ENCODE measurements around the gene EPB41L2. TPM values are rescaled to one million over a fixed set of nuclear protein-coding genes. Genes with fewer than 3 reads are reported as not detected.

The EPB41L2 gene
- total RNA-seq, 1 donor from 2014 or later = 38.3 TPM

DNA sequence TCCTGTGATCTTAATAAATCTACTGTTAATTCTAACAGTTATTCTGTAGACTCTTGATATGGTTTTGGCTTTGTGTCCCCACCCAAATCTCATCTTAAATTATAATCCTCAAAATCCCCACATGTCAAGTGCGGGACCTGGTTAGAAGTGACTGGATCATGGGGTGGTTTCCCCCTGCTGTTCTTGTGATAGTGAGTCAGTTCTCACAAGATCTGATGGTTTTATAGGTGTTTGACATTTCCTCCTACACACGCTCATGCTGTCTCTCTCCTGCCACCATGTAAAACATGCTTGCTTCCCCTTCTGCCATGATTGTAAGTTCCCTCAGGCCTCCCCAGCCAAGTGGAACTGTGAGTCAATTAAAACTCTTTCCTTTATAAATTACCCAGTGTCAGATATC, 10.5 kb upstream of the EPB41L2 start:
- DNase-seq (ENCODE audit: low read depth) = no peak
- no peak overlapping the region for H3K4me3 ChIP-seq (ENCODE audit: low read depth, low read length)
- TF ChIP-seq CTCF (conservative IDR thresholded peaks at IDR 0.05; ENCODE audit: low read depth, low read length) = no peak

GRCh38 chr6:131070061-131070460, 7.0 kb upstream of the EPB41L2 start:
- DNase-seq (ENCODE audit: low read depth) = no peak
- H3K4me3 ChIP-seq (ENCODE audit: low read depth, low read length) = no peak overlapping the region
- TF ChIP-seq CTCF (conservative IDR thresholded peaks at IDR 0.05; ENCODE audit: low read depth, low read length) = no peak

DNA sequence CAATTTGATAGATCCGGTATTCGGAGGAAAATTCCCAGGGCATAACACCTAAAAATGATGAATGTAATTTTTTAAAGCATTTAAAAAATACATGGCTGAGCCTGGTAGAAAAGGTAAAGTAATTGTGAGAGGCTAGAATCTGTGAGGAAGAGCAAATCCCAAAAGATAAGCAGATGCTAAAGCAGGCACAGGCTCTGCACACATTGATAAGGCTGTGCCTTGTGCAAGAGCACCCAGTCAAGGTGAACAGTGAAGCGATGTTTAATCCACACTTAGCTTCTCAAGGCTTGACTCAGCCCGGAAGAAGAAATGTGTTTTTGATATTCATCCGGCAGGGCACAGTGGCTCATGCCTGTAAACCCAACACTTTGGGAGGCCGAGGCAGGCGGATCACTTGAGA, 5.1 kb upstream of the EPB41L2 start:
- TF ChIP-seq CTCF (conservative IDR thresholded peaks at IDR 0.05; ENCODE audit: low read depth, low read length) = no peak
- DNase-seq (ENCODE audit: low read depth) = no peak
- no peak overlapping the region for H3K4me3 ChIP-seq (ENCODE audit: low read depth, low read length)

DNA sequence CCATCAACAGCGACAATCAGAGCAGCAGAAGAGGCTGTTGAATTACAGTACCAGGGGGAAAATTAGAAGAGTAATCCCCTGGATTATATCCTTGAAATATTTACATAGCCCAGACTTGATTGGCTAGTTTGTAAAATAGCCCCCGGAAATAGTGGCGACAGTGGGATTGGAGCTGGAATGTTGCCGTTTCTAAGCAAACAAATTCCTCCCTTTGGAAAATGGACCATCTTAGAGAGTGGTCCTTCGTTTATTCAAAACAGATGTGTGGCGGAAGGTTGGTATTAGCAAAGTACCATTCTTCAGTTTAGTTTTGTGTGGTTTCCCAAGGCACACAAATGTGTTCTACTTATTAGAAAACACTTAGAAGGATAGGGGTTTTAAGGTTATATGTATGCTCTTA, 4.5 kb upstream of the EPB41L2 start:
- DNase-seq (ENCODE audit: low read depth) = no peak
- H3K4me3 ChIP-seq (ENCODE audit: low read depth, low read length) = no peak overlapping the region
- TF ChIP-seq CTCF (conservative IDR thresholded peaks at IDR 0.05; ENCODE audit: low read depth, low read length) = no peak

DNA sequence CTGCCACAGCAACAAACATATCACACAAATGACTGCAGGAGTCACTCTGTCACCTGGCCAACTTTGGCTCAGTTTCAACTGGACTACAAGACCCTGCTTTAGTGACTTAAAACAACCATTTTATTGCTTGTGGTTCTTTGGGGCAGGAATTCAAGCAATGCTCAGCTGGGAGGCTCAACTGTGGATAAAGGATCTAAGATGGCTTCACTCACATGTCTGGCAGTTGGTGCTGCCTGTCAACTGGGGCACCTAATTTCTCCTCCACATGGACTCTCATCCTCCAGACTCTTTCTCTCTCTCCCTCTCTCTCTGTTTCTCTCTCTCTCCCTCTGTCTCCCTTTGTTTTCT, 2.8 kb upstream of the EPB41L2 start:
- TF ChIP-seq CTCF (conservative IDR thresholded peaks at IDR 0.05; ENCODE audit: low read depth, low read length) = no peak
- no peak for DNase-seq (ENCODE audit: low read depth)
- H3K4me3 ChIP-seq (ENCODE audit: low read depth, low read length) = no peak overlapping the region

- no peak for DNase-seq (ENCODE audit: low read depth)
Measured at GRCh38 chr6:131065112-131065823, 2.2 kb upstream of the EPB41L2 start.

More at GRCh38 chr6:131065112-131065823, 2.2 kb upstream of the EPB41L2 start:
- no peak for TF ChIP-seq CTCF (conservative IDR thresholded peaks at IDR 0.05; ENCODE audit: low read depth, low read length)
- H3K4me3 ChIP-seq (ENCODE audit: low read depth, low read length) = no peak overlapping the region

Measured in epithelial cell of proximal tubule (primary cell).